Mesothelial cell of epicardium (in vitro differentiated cells): ENCODE measurements around the gene CHRM5. TPM values are rescaled to one million over a fixed set of nuclear protein-coding genes. Genes with fewer than 3 reads are reported as not detected.
A peak's percentile ranks its signal among the peaks of the same experiment; 100 is the strongest.

Experiments
- DNase-seq, 2 experiments: peaks; one replicate each; pipeline ENCODE4 v3.0.0; 2021; ENCODE audit warnings: low spot score in 2 of 2; ENCODE audit not compliant: unreplicated experiment in 2 of 2
- H3K27ac Mint-ChIP-seq: 2 replicates; pipeline ENCODE4 v1.8.0; 2021; ENCODE audit warnings: mixed read lengths
- H3K27me3 Mint-ChIP-seq: 2 replicates; pipeline ENCODE4 v1.8.0; 2021; ENCODE audit warnings: low read depth, mixed read lengths
- H3K36me3 Mint-ChIP-seq: 2 replicates; pipeline ENCODE4 v1.8.0; 2021; ENCODE audit warnings: mixed read lengths
- H3K4me1 Mint-ChIP-seq: 2 replicates; pipeline ENCODE4 v1.8.0; 2021; ENCODE audit warnings: mixed read lengths
- H3K4me3 Mint-ChIP-seq: 2 replicates; pipeline ENCODE4 v1.8.0; 2021; ENCODE audit warnings: mild to moderate bottlenecking, moderate library complexity, mixed read lengths
- H3K9me3 Mint-ChIP-seq: 2 replicates; pipeline ENCODE4 v1.8.0; 2021; ENCODE audit warnings: mixed read lengths
- CTCF ChIP-seq: fragments of 200-600 bp; sonication (generic); IDR thresholded peaks from one replicate; pipeline ENCODE4 v1.5.0; 2021; ENCODE audit warnings: antibody characterized with exemption; ENCODE audit not compliant: unreplicated experiment
- total RNA-seq: library from RNA; stranded (reverse); gene quantifications from 3 replicates; pipeline ENCODE4 v1.2.1, GENCODE V29; 2021

CHRM5 gene
- total RNA-seq, 1 donor from 2014 or later = 0.13 TPM

- no peak for DNase-seq
- H3K4me1 Mint-ChIP-seq = no peaks in the 10 kb centered on the region
- no peaks in the 10 kb centered on the region for H3K27me3 Mint-ChIP-seq
- TF ChIP-seq CTCF = no peak
- no peaks in the 10 kb centered on the region for H3K9me3 Mint-ChIP-seq
- peaks cover 23% of the 10 kb centered on the region for H3K36me3 Mint-ChIP-seq
- H3K27ac Mint-ChIP-seq = no peak overlapping the region
- no peak overlapping the region for H3K4me3 Mint-ChIP-seq
These were observed 115.8 kb downstream of the CHRM5 start for GRCh38 chr15:34084086-34084485.

- Mint-ChIP-seq H3K36me3 (peaks cover 29% of the 10 kb centered on the region), H3K27ac (no peak overlapping the region), H3K4me3 (no peak overlapping the region), H3K4me1 (no peaks in the 10 kb centered on the region), H3K9me3 (no peaks in the 10 kb centered on the region), H3K27me3 (no peaks in the 10 kb centered on the region)
- DNase-seq = no peak
- TF ChIP-seq CTCF = no peak
These were observed 117.4 kb downstream of the CHRM5 start for GRCh38 chr15:34085746-34086145.

GRCh38 chr15:34099914-34100313 is 131.6 kb downstream of the CHRM5 start:
- Mint-ChIP-seq H3K27ac (no peak overlapping the region), H3K4me1 (peaks cover 16% of the 10 kb centered on the region), H3K27me3 (no peaks in the 10 kb centered on the region), H3K9me3 (peaks cover 5% of the 10 kb centered on the region), H3K4me3 (peak overlapping the region; percentile 49), H3K36me3 (peaks cover 11% of the 10 kb centered on the region)
- no peak for DNase-seq
- TF ChIP-seq CTCF = no peak

GRCh38 chr15:34101366-34102174 is 133.3 kb downstream of the CHRM5 start, which contains the start of the genes EMC7 and PGBD4:
TSS of gene EMC7 (minus strand) at chr15:34101862. CDS start at chr15:34101839, 23 bp downstream.
TSS of gene PGBD4 (plus strand) at chr15:34102083. CDS start at chr15:34102532, 449 bp downstream.
- TF ChIP-seq CTCF = no peak
- H3K9me3 Mint-ChIP-seq = peaks cover 5% of the 10 kb centered on the region
- peak within 1 kb of the TSS; percentile 99 for H3K4me3 Mint-ChIP-seq
- peak within 1 kb of the TSS; percentile 96 for H3K27ac Mint-ChIP-seq
- peak; percentile 96 to 99 for DNase-seq
- peaks cover 12% of the 10 kb centered on the region for H3K36me3 Mint-ChIP-seq
- peaks cover 16% of the 10 kb centered on the region for H3K4me1 Mint-ChIP-seq
- no peaks in the 10 kb centered on the region for H3K27me3 Mint-ChIP-seq

- no peak for DNase-seq
- Mint-ChIP-seq H3K27me3 (no peaks in the 10 kb centered on the region), H3K4me1 (peaks cover 16% of the 10 kb centered on the region), H3K4me3 (peak overlapping the region; percentile 99), H3K36me3 (peaks cover 12% of the 10 kb centered on the region), H3K9me3 (peaks cover 5% of the 10 kb centered on the region), H3K27ac (peak overlapping the region; percentile 96)
- TF ChIP-seq CTCF = no peak
These were observed 134.1 kb downstream of the CHRM5 start for GRCh38 chr15:34102175-34102925.
